ENCODE results near the gene RXRA. TPM values are rescaled to one million over a fixed set of nuclear protein-coding genes. Genes with fewer than 3 reads are reported as not detected.

The RXRA gene
- total and polyA plus RNA-seq, 2 of the 13 experiments (the other 11 are each of a cell fraction or from before 2014, with no cell fraction given) = 18.9 to 29.2 TPM

- TF ChIP-seq BCLAF1 (IDR thresholded peaks at IDR 0.05) = no peak
- no peak for TF ChIP-seq NFE2L2 (IDR thresholded peaks at IDR 0.05; ENCODE audit: low read length)
- TF ChIP-seq ZNF383 (CRISPR knock-in tag; IDR thresholded peaks at IDR 0.05; ENCODE audit: borderline replicate concordance) = no peak
- TF ChIP-seq HHEX (CRISPR knock-in tag; IDR thresholded peaks at IDR 0.05) = no peak
- TF ChIP-seq ZSCAN30 (CRISPR knock-in tag; IDR thresholded peaks at IDR 0.05) = no peak
- no peak for TF ChIP-seq HOXA5 (CRISPR knock-in tag; IDR thresholded peaks at IDR 0.05)
- no peak for TF ChIP-seq ZNF326 (CRISPR knock-in tag; IDR thresholded peaks at IDR 0.05; ENCODE audit: borderline replicate concordance)
- TF ChIP-seq ISL2 (CRISPR knock-in tag; IDR thresholded peaks at IDR 0.05) = no peak
- no peak for TF ChIP-seq ZNF550 (CRISPR knock-in tag; IDR thresholded peaks at IDR 0.05; ENCODE audit: borderline replicate concordance)
- no peak for TF ChIP-seq SP1 (IDR thresholded peaks at IDR 0.05)
- TF ChIP-seq SP1 (CRISPR knock-in tag; IDR thresholded peaks at IDR 0.05) = peak; percentile 71
- no peak for TF ChIP-seq ZSCAN22 (CRISPR knock-in tag; IDR thresholded peaks at IDR 0.05)
- TF ChIP-seq PRPF4 (IDR thresholded peaks at IDR 0.05; ENCODE audit: low read depth, low read length, poor library complexity, severe bottlenecking) = no peak
- no peak for TF ChIP-seq ZNF839 (CRISPR knock-in tag; IDR thresholded peaks at IDR 0.05; ENCODE audit: borderline replicate concordance)
- no peak for TF ChIP-seq ZSCAN5A (CRISPR knock-in tag; IDR thresholded peaks at IDR 0.05; ENCODE audit: borderline replicate concordance)
- no peak for TF ChIP-seq PLSCR1 (CRISPR knock-in tag; IDR thresholded peaks at IDR 0.05; ENCODE audit: borderline replicate concordance)
- TF ChIP-seq TGIF2 (CRISPR knock-in tag; IDR thresholded peaks at IDR 0.05) = no peak
- TF ChIP-seq GZF1 (CRISPR knock-in tag; IDR thresholded peaks at IDR 0.05) = no peak
- no peak; the same call in 1 of the 2 replicates for TF ChIP-seq ZNF430 (CRISPR knock-in tag; IDR thresholded peaks at IDR 0.05)
- no peak; the same call in 1 of the 2 replicates for TF ChIP-seq ZNF274 (CRISPR knock-in tag; IDR thresholded peaks at IDR 0.05)
- TF ChIP-seq ZNF510 (CRISPR knock-in tag; IDR thresholded peaks at IDR 0.05; ENCODE audit: low read depth) = no peak
- peak; percentile 14; the same call in 1 of the 2 replicates for TF ChIP-seq FOXA3 (CRISPR knock-in tag; IDR thresholded peaks at IDR 0.05)
- TF ChIP-seq, protein P1, sequence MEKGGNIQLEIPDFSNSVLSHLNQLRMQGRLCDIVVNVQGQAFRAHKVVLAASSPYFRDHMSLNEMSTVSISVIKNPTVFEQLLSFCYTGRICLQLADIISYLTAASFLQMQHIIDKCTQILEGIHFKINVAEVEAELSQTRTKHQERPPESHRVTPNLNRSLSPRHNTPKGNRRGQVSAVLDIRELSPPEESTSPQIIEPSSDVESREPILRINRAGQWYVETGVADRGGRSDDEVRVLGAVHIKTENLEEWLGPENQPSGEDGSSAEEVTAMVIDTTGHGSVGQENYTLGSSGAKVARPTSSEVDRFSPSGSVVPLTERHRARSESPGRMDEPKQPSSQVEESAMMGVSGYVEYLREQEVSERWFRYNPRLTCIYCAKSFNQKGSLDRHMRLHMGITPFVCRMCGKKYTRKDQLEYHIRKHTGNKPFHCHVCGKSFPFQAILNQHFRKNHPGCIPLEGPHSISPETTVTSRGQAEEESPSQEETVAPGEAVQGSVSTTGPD (CRISPR knock-in tag; IDR thresholded peaks at IDR 0.05) = no peak
- no peak for TF ChIP-seq RAD21 (CRISPR knock-in tag; IDR thresholded peaks at IDR 0.05)
- no peak for TF ChIP-seq ZNF230 (CRISPR knock-in tag; IDR thresholded peaks at IDR 0.05)
Observed at GRCh38 chr9:134376386-134377142, 50.3 kb downstream of the RXRA start (continued).
